ENCODE results near the gene OR2L3. TPM values are rescaled to one million over a fixed set of nuclear protein-coding genes. Genes with fewer than 3 reads are reported as not detected.

Gene OR2L3
- total RNA-seq: not detected

- Histone ChIP-seq H3K9me3 (no peaks in the 10 kb centered on the region), H3K4me3 (no peak within 1 kb of the TSS), H3K27ac (no peak within 1 kb of the TSS), H3K4me1 (no peaks in the 10 kb centered on the region), H3K36me3 (no peaks in the 10 kb centered on the region), H3K27me3 (no peaks in the 10 kb centered on the region)
- no peak for TF ChIP-seq CTCF (IDR thresholded peaks at IDR 0.05)
- no peak for TF ChIP-seq POLR2A (IDR thresholded peaks at IDR 0.05)
- no peak for DNase-seq
Observed at GRCh38 chr1:248046536-248046935, at the start of gene OR2L3. Gene OR2L3 (plus strand): TSS chr1:248046836. CDS start chr1:248060682, 13,846 bp downstream.

- Histone ChIP-seq H3K27ac (no peak overlapping the region), H3K4me3 (no peak overlapping the region), H3K9me3 (no peaks in the 10 kb centered on the region), H3K36me3 (no peaks in the 10 kb centered on the region), H3K4me1 (no peaks in the 10 kb centered on the region), H3K27me3 (no peaks in the 10 kb centered on the region)
- DNase-seq: no peak
- no peak for TF ChIP-seq CTCF (IDR thresholded peaks at IDR 0.05)
- TF ChIP-seq POLR2A (IDR thresholded peaks at IDR 0.05): no peak
Observed at GRCh38 chr1:247998811-247999210, 47.8 kb upstream of the OR2L3 start.

- Histone ChIP-seq H3K9me3 (no peaks in the 10 kb centered on the region), H3K27me3 (no peaks in the 10 kb centered on the region), H3K4me3 (no peak overlapping the region), H3K36me3 (no peaks in the 10 kb centered on the region), H3K27ac (no peak overlapping the region), H3K4me1 (no peaks in the 10 kb centered on the region)
- DNase-seq: no peak
- TF ChIP-seq CTCF (IDR thresholded peaks at IDR 0.05) (no peak), POLR2A (IDR thresholded peaks at IDR 0.05) (no peak)
Observed at GRCh38 chr1:248000169-248000568, 46.5 kb upstream of the OR2L3 start.

- Histone ChIP-seq H3K9me3 (peaks cover 0 to 2% (median 0%) of the 10 kb centered on the region in 4 donors), H3K36me3 (no peaks in the 10 kb centered on the region), H3K4me1 (no peaks in the 10 kb centered on the region), H3K27me3 (no peaks in the 10 kb centered on the region), H3K4me3 (no peak overlapping the region), H3K27ac (no peak overlapping the region)
- TF ChIP-seq CTCF (IDR thresholded peaks at IDR 0.05) (no peak), POLR2A (IDR thresholded peaks at IDR 0.05) (no peak)
- no peak for DNase-seq
Observed at GRCh38 chr1:248007778-248008177, 38.9 kb upstream of the OR2L3 start.

- H3K4me1 ChIP-seq: no peaks in the 10 kb centered on the region
- no peaks in the 10 kb centered on the region for H3K27me3 ChIP-seq
- H3K9me3 ChIP-seq: peaks cover 0 to 2% (median 0%) of the 10 kb centered on the region in 4 donors
- DNase-seq: no peak
- no peak overlapping the region for H3K27ac ChIP-seq
- H3K4me3 ChIP-seq: no peak overlapping the region
- no peaks in the 10 kb centered on the region for H3K36me3 ChIP-seq
- no peak for TF ChIP-seq CTCF (IDR thresholded peaks at IDR 0.05)
- TF ChIP-seq POLR2A (IDR thresholded peaks at IDR 0.05): no peak
Observed at GRCh38 chr1:248009681-248010080, 37.0 kb upstream of the OR2L3 start.

GRCh38 chr1:248013229-248013710 is 33.4 kb upstream of the OR2L3 start, which contains the start of gene OR2L5:
Gene OR2L5 (plus strand): TSS chr1:248013660. CDS start chr1:248021948, 8,288 bp downstream.
- no peak for DNase-seq
- Histone ChIP-seq H3K4me1 (no peaks in the 10 kb centered on the region), H3K27ac (no peak within 1 kb of the TSS), H3K4me3 (no peak within 1 kb of the TSS), H3K36me3 (no peaks in the 10 kb centered on the region), H3K9me3 (peaks cover 0 to 2% (median 0%) of the 10 kb centered on the region in 4 donors), H3K27me3 (no peaks in the 10 kb centered on the region)
- TF ChIP-seq CTCF (IDR thresholded peaks at IDR 0.05): no peak

All from Peyer's patch (tissue), 4 donors.